GM10266 (cell line): ENCODE data around the gene KDM4B.
A peak's percentile ranks its signal among the peaks of the same experiment; 100 is the strongest.

ENCODE experiments used
- DNase-seq: peaks from one replicate; pipeline ENCODE4 v3.0.0; 2012; ENCODE audit errors: extremely low spot score
- CTCF ChIP-seq: IDR thresholded peaks from 2 replicates; pipeline ENCODE4 v1.5.1; 2012; ENCODE audit warnings: mild to moderate bottlenecking, low read depth; ENCODE audit not compliant: control insufficient read depth, insufficient read depth; ENCODE audit errors: missing control alignments

The KDM4B gene

GRCh38 chr19:5038631-5039271, 69.8 kb downstream of the KDM4B start:
- TF ChIP-seq CTCF, result peak; percentile 45
- peak; percentile 70 for DNase-seq

GRCh38 chr19:5039642-5040543, 71.0 kb downstream of the KDM4B start:
- no peak for TF ChIP-seq CTCF
- DNase-seq, result no peak

GRCh38 chr19:5040544-5041167, 71.7 kb downstream of the KDM4B start:
- TF ChIP-seq CTCF, result no peak
- DNase-seq, result no peak

- no peak for DNase-seq
- no peak for TF ChIP-seq CTCF
Measured at GRCh38 chr19:5041168-5041912, 72.4 kb downstream of the KDM4B start.

- no peak for DNase-seq
- no peak for TF ChIP-seq CTCF
Measured at GRCh38 chr19:5041913-5042187, 72.9 kb downstream of the KDM4B start.

- no peak for DNase-seq
- no peak for TF ChIP-seq CTCF
Measured at GRCh38 chr19:5042556-5042955, 73.6 kb downstream of the KDM4B start.

DNA sequence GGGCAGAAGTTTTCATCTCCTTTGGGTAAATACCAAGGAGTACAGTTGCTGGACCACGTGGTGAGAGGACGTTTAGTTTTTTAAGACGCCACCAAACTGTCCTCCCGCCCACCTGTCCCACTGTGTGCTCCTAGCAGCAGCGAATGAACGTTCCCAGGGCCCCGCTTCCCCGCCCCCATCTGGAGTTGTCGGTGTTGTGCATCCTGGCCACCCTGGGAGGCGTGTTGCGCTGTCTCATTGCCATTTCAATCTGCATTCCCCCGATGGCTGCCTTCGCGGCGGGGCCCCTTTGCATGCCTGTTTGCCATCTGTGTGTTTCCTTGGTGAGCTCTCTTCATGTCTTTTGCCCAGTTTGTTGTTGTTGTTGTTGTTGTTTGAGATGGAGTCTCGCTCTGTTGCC, 76.1 kb downstream of the KDM4B start:
- DNase-seq, result no peak
- no peak for TF ChIP-seq CTCF
